HG02973 (cell line): ENCODE results near the gene SULT2B1.

ENCODE experiments used
- ATAC-seq: cut with Tn5 transposase; IDR thresholded peaks from one replicate; pipeline ENCODE4 v1.9.1; 2021; ENCODE audit warnings: moderate library complexity; ENCODE audit not compliant: unreplicated experiment

Gene SULT2B1

DNA sequence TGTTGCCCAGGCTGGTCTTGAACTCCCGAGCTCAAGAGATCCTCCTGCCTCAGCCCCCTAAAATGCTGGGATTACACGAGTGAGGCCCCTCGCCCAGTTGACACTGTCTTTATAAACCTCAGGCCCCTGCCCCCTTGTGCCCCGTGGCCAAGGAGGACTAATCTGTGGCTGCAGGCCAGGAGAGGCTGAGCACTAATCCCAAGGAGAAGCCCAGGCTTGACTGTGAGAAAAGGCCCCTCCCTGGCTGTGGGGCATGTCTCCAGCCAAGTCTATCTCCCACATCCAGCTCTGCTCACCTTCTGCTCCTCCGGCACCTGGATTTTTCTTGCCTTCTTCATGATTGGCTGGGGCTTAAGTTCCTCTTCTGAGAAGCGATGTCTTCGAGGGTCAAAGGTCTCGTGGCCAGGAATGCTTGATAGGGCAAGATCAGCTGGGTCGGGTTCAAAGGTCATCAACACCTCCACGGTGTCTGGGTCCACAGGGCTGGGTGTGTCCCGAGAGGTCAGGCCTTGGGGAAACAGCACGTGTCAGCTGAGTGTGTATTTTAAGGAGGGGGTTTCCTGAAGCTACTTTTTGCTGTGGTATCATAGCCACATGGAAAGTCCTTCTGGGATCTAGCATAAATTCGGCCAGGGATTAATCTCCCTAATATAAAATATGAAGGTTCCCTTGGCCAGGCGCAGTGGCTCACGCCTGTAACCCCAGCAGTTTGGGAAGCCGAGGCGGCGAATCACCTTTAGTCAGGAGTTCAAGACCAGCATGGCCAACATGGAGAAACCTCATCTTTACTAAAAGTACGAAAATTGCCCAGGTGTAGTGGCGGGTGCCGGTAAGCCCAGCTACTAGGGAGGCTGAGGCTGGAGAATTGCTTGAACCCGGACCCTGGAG lies 81.4 kb downstream of the SULT2B1 start:
- no peak for ATAC-seq

DNA sequence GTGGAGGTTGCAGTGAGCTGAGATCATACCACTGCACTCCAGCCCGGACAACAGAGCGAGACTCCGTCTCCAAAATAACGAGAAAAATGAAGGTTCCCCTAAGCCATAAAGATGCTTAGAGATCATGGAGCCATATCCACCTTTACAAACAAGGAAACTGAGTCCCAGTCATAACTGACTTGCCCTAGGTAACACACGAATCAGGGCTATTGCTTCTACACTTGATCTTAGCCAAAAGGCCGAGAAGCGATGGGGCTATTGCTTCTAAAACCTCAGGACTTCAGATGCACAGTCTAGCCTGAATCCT lies 82.0 kb downstream of the SULT2B1 start:
- no peak for ATAC-seq

DNA sequence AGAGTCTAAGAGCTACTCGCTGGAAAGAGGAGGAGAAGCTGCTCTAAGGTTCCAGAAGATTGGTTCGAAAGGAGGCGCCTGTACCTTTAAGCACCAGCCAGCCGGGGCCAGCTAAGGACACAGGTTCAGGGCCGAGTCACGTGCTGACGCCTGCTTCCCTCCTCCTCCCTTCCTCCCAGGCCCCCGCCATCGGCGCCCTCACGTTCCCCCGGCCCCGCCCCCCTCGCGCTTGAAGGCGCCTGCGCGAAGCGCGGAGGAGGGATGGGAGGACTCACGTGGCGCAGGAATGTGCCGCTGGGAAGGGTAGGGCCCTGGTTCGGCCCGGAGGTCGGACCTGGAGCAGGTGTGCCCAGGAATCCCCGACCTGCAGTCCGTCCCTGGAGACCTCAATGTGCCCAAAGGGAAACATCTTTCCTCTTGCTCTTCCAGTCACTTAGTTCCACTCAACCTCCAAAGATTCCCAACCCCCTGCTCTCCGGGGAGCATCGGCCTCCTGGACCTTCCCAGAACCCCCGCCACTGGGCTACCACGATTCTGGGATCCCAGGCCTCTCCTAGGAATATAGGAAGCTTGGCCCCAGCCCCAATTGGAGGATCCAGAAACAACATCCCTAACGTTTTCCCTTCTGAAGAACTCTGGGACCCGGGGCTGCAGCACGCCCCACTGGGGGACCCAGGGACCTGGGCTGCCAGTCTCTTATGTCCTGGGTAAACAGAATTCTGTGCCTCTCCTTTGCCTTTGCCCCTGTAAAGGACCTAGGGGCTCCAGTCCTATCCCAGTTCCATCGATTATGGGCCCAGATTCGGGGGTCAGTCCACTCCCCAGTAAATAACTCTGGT lies 82.7 kb downstream of the SULT2B1 start:
- no peak for ATAC-seq

DNA sequence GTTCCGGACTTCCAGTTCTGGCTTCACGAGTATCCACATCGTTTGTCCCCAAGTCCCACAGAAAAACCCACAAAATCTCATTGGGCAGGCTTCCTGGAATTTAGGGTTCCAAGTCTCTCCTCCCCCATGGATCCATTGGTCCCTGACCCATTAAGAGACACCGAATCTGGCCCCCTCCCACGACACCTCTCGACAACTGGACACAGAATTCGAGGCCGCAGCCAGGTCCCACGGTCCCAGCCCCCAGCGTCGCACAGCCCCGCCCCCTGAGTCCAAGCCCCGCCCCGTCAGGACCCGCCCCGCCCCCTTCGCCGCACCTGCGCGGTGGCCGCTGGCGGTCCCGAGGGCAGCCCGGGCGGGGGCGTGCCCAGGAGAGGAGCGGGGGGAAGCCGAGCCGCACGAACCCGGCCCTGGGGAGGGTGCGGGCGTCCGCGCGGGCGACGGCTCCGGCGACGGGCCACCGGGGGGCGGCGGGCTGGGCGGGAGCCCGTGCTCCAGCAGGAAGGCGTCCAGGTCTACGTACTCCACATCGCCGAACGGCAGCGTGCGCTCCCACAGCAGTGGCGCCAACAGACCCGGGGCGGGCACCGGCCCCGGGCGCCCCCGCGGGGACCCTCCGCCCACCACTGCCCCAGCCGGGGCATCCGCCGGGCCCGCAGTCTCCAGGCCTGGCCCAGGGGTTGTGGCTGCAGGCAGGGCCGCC lies 83.4 kb downstream of the SULT2B1 start:
- no peak for ATAC-seq

DNA sequence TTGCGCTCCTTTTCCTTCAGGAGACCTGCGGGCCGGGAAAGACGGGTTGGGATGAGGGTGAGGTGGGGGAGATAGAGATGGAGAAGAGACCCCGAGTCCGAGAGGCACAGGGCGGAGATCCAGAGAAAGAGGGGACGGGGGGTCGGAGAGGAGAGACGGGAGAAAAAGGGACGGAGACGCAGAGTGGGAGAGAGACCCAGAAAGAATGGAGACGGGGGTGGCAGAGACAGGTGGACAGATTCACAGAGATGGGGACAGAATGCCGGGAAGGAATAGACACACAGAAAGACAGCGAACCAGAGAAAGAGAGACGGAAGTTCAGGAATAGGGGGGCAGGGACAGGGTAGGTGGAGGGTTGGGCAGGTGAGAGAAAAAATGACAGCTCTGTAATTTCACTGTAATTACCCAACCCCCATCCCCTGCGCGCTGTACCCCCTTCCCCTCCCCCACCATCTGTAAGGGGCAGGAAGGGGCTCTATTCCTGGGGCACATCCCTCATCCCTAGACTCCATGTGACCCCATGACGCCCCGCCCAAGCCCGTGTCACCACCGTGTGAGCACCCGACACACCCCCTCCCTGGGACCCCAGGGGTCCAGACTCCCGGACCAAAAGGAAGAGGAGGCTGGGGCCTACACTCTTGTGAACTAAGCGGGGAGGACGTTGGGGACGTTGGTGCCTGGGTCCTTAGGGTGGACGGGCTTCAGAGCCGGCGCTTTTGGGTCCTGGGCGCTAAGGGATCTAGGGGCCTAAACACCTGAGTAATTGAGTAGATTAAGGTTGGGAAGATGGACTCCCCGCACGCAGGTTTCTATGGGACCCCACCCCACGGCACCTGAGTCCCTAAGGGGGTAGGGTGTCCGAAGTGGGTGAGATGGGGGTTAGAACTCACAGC lies 84.2 kb downstream of the SULT2B1 start:
- ATAC-seq = no peak

DNA sequence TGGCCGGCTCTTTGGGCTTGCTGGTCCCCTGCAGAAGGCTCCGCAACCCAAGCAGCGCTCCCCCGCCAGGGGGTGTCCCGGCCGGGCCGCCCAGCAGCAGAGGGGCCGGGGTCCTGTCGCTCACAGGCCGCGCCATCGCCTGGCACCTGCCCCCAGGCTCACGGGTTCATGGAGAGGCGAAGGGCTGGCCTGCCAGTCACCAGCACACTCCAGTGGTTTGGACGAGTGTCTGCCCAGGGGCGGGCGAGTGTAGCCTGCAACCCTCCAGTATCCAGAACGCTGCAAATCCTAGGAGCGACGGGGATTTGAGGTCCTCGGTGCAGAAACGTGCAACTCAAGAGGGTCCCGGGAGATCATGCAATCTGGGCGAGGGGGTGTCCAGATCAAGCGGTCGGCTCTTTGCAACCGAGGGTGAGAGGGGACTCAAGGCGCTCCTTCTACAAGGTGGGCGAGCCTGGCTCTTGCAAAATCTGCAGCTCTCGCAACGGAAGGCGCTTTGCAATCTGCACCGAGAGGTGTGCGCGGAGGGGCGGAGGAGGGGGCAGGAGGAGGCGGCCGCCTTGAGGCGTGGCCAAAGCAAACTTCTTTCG lies 85.0 kb downstream of the SULT2B1 start, which contains the start of gene DBP:
Gene DBP (minus strand): TSS at position 521 of the 590 bp plus-strand sequence. CDS start 385 bp downstream, at position 136.
- peak; percentile 1 for ATAC-seq

DNA sequence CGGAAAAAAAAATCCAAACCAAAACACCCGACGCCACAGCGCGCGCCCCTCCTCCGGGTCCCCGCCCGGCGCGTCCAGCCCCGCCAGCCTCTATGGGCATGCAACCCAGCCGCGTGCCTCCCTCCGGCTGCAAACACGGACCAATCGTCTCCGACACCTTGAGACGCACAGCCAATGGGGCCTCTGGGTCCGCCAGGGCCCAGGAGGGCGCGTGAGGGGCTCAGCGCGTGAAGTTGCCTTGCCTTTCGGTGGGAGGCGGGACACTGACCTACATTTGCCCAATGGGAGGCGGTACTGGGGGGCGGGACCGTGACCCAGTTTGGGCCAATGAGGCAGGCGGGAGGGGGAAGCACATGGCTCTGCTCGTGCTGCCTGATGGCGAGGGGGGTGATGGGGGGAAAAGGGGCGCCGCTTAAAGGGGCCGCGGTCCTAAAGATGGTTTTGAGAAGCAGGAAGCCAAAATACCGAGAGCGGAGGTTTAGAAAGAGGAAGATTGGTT lies 85.5 kb downstream of the SULT2B1 start:
- peak; percentile 54 for ATAC-seq

DNA sequence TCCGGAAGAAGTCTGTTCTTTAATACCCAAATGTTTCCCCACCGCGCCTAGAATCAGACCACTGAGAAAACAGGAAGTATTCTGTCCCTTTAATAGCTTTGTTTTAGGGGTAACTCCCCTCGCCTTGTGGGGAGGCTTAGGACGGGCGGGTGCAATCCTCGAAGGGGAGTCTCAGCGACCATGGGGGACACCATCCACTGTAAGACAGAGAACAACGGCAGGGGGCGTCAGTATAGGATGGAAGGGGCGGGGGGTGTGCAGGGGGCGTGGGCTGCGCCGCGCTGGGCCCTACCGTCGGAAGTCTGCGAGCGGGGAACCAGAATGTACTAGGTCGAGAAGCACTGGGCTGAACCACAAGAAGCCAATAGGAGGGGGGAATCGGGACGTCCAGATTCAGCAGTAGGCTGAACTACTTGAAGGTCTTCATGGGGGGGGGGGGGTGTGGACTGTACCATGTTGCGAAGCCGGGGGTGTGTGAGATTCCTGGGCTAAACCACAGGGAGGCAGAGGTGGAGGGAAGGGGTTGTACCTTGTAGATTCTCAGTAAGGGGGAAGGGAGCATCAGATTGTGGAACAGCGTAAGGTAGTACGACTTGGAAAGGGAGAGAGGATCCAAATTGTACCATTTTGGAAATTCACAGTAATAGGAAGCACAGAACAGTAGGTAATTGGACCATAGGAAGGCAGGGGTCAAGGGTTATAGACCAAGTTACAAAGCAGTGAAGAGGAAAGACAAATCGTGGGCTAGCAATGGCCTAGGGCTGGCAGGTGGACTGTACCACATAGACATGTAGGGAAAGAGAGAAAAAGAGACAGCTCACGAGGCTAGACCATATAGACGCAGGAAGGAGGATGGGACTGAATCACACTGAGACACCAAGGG lies 86.2 kb downstream of the SULT2B1 start:
- ATAC-seq = peak; percentile 13

DNA sequence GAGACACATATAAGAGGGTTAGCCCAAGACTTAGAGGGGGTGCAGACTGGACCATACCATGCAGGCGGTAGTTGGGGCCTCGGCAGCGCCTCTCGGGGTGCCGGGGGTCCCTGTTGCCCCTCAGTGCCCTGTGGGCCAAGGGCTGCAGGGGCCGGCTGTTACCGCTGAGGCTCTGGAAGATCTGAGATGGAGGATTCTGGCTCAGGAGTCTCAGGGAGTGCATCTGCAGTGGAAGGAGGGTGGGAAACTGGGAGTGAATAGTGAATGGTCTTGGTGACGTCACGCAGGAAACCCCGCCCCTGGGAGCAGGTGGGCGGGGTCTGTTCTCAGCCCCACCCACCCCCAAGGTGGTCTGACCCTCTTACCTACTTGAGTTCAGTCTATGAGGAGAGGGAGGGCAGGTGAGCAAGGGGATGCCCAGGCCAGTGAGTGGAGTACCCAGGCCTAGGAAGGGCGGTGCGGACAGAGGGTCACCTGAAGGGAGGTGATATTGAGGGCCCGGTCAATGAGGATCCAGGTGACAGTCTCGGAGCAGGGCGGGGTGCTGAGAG lies 86.9 kb downstream of the SULT2B1 start:
- no peak for ATAC-seq

DNA sequence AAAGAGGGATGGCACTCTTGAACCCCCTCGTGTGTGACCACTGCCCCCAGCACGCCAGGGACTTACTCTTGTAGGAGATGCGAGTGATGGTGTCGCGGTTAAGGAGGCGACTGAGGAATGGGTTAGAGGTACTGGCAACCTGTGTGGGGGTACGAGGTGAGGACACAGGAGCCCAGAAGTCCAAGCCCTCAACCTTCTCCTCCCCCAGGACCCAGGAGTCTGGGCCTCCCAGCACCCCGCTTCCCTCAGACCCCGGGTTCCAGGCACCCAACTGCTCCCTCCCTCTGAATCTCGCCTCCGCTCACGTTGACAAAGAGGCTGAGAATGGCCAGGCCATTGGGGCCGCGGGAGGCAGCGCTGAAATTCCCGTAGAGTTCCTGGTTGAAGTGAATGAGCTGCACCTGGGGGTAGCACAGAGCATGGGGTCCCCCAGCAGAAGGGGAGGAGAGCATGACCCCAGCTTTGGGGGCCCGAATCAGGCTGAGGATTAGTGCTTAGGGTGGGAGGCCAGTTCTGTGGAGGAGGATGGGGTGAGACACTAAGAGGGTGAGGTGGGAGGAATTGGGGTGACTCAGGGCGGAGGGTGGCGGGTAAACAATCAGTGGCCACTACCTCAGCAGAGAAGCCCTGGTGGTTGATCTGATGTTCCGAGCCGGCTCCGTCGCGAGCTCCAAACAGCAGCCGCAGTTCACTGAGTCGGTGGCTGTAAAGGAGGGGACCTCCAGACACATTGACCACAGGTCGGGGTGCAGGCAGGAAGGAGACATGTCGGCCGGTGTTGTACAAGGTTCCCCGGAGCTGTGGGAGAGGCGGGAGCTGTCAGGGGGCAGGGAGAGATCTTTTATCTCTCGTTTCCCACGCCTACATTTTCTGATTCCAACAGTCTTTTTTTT lies 87.8 kb downstream of the SULT2B1 start:
- ATAC-seq = no peak

DNA sequence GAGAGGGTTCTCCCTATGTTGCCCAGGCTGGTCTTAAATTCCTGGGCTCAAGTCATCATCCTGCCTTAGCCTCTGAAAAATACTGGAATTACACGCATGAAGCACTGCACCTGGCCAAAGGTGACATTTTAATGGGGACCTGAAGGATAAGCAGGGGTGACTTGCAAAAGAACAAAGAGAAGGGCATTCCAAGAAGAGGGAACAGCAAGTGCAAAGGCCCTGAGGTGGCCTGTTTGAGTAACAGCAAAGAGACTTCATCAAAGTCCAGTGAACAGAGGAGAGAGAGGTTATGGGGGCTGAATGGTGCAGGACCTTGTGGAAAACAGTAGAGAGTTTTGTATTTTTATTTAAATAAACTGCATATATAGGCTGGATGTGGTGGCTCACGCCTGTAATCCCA lies 89.9 kb downstream of the SULT2B1 start:
- no peak for ATAC-seq

DNA sequence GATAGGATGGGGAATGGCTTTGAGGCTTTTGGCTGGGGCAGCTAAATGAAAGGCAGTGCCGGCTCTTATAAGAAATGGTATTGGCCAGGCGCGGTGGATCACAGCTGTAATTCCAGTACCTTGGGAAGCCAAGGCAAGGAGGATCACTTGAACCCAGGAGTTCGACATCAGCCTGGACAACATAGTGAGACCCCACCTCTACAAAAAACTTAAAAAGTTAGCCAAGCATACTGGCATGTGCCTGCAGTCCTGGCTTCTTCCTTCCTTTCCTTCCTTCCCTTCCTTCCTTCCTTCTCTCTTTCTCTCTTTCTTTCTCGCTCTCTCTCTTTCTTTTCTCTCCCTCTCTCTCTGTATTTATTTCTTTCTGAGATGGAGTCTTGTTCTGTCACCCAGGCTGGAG lies 90.9 kb downstream of the SULT2B1 start:
- ATAC-seq = no peak

DNA sequence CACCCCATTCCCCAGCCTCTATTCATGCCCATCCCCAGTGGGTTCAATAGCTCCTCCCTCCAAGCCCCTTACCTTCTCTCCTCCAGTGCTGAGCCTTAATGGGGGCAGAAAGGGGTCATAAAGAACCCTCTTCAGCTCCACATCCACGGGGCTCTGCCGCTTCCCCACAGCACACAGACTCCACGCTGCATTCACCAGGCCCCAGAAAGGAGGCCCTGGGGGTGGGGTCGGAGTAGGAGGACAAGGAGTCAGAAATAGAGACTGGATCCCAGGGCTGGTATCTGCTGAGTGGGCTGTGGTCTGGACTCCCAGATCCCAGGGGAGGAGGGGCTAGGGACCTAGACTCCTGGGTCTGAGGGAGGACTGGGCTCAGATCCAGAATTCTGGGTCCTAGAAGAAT lies 92.4 kb downstream of the SULT2B1 start:
- ATAC-seq = no peak

DNA sequence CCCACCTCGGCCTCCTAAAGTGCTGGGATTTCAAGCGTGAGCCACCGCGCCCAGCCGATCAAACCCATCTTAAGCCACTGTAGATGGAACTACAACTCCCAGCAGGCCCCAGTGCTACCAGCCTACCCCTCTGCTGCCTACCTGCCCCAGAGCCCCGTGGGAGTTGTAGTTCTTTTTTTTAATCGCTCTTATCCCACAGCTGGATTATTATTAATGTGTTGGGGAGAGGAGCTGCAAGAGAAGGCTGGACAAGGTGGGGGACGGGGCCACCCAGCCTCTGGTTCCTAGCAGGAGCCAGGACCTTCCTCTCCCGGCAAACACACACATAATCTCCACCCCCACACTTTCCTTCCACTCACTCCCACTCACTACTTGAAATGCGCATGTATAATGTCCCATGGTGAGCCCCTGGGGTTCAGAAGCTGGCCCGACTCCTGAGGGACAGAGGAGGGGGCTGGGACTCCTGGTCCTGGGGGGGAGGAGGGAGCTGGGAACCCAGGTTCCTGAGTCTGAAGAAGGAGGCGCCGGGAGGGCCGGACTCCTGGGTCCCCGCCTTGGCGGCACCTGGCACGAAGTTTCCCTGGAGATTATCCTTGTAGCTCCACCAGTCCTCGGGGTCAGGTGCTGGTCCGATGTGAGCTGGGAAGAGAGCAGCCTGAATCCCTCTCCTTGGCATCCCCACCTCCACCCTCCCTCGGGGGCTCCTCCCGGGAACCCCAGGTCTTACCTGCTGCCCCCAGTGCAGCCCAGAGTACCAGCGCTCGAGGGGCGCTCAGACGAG lies 93.1 kb downstream of the SULT2B1 start:
- ATAC-seq = no peak

DNA sequence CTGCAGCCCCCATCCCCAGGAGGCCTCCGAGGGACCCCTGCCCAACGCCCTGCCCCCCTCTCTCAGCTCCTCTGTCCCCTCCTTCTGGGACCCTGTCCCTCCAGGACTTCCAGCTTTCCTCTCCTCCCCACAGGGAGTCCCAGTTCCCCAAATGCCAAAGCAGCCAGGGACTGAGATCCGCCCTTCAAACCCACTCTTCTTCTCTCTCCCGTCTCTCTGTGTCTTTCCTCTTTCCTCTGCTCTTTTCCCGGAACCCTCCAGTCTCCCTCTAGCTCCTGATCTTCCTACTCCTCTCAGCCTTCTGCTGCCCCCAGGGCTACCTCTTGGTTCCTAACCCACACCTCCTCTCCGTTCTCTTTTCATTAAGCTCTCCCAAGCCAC lies 93.6 kb downstream of the SULT2B1 start:
- ATAC-seq = no peak

DNA sequence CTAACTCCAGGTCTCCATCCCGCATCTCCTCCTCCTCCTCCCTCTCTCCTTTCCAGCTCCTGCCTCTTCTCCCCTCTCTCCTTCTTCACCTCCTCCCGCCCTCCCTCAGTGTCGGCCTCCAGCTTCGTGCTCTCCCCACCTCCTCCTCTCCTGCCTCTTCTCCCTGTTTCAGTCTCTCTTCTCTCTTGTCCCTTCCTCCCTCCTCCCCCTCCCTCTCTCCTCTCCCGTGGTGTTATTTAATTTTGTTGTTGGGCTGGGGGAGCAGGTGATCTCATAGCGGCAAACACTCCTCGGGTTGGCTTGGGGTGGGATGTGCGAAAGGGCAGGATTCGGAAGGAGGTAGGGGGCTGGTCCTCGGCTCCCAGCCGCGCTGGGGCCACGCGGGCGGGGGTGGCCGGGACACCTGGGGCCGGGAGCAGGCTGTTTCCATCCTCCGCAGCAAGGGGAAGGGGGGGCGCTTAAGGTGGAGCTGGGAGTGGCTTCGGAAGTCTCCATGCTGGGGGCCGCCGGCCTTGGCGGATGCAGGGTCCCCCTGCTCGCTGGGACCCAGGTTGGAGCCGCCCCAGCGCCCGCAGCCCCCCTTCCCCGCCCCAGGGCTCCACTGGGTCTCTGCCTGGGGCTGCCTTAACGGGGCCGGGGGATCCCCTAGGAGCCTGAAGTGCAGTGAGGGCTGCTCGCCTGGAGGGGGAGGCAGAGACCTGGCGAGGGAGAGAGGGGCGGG lies 94.2 kb downstream of the SULT2B1 start, which contains the start of gene CA11:
Gene CA11 (minus strand): TSS at position 187 of the 721 bp plus-strand sequence. CDS start 555 bp downstream, outside the sequence.
- peak; percentile 72 for ATAC-seq
